Measurements from ENCODE around the gene CTCFL.

GRCh38 chr20:57470212-57470522 lies 54.8 kb downstream of the CTCFL start:
- TF ChIP-seq, protein P1, sequence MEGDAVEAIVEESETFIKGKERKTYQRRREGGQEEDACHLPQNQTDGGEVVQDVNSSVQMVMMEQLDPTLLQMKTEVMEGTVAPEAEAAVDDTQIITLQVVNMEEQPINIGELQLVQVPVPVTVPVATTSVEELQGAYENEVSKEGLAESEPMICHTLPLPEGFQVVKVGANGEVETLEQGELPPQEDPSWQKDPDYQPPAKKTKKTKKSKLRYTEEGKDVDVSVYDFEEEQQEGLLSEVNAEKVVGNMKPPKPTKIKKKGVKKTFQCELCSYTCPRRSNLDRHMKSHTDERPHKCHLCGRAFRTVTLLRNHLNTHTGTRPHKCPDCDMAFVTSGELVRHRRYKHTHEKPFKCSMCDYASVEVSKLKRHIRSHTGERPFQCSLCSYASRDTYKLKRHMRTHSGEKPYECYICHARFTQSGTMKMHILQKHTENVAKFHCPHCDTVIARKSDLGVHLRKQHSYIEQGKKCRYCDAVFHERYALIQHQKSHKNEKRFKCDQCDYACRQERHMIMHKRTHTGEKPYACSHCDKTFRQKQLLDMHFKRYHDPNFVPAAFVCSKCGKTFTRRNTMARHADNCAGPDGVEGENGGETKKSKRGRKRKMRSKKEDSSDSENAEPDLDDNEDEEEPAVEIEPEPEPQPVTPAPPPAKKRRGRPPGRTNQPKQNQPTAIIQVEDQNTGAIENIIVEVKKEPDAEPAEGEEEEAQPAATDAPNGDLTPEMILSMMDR (IDR thresholded peaks at IDR 0.05), result no peak
- TF ChIP-seq EP300 (IDR thresholded peaks at IDR 0.05) (no peak), POLR2A (IDR thresholded peaks at IDR 0.05) (no peak)
